Measurements from ENCODE around the gene LCN6.
A peak's percentile ranks its signal among the peaks of the same experiment; 100 is the strongest.
"Not testable (repeated sequence)": the region's sequence is repeated elsewhere in the genome, so short reads cannot be mapped to it uniquely, and the experiment has no call there.

The LCN6 gene

DNA sequence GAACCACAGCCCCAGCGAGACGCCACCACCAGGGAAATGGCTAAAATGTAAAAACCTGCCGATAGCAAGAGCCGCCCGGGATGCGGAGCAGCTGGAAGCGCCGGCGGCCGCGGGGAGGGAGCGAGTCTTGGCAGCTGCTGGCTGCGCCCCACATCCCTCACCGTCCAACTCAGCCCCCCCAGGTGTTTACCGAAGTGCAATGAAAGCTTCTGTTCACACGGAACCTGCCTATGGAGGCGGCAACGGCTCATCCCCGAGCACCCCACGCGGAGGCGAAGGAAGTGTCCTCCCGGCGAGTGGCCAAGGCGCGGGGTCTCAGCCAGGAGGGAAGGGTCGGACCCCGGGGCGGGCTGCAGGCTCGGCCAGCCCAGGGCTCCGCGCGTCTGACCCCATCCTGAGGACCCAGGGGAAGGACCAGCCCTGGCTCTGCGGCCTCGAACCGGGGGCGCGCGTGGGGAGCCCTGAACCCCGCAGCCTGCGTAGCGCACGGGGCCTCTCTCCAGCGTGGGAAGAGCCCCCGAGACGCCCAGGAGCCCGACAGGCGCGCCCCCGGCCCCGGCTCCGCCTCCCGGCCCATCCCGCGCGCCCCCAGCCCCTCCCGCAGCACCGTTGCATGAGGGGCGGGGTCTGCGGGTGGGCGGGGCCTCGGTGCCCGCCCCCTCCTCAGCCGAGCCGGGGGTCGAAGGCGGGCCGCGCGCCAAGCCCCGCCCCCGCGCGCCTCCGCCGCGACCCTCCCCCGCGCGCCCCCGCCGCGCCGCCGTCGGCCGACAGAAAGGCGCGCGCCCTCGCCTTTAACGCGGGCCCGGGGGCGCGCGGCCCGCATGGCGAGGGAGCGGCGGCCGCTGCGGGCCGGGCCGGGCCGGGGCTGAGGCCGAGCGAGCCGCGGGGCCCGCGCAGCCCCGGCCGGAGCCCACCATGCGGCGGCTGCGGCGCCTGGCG is 36.3 kb downstream of the LCN6 start, which contains the start of gene DIPK1B:
DIPK1B (plus strand) TSS at position 822 of the 939 bp plus-strand sequence; CDS start at position 916, 94 bp downstream.
- TF ChIP-seq, protein P1, sequence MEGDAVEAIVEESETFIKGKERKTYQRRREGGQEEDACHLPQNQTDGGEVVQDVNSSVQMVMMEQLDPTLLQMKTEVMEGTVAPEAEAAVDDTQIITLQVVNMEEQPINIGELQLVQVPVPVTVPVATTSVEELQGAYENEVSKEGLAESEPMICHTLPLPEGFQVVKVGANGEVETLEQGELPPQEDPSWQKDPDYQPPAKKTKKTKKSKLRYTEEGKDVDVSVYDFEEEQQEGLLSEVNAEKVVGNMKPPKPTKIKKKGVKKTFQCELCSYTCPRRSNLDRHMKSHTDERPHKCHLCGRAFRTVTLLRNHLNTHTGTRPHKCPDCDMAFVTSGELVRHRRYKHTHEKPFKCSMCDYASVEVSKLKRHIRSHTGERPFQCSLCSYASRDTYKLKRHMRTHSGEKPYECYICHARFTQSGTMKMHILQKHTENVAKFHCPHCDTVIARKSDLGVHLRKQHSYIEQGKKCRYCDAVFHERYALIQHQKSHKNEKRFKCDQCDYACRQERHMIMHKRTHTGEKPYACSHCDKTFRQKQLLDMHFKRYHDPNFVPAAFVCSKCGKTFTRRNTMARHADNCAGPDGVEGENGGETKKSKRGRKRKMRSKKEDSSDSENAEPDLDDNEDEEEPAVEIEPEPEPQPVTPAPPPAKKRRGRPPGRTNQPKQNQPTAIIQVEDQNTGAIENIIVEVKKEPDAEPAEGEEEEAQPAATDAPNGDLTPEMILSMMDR (conservative IDR thresholded peaks at IDR 0.05; ENCODE audit: low read length), result no peak
- no peak for DNase-seq (ENCODE audit: low read depth)
- no peak within 1 kb of the TSS for H3K4me3 ChIP-seq (ENCODE audit: low read length)

DNA sequence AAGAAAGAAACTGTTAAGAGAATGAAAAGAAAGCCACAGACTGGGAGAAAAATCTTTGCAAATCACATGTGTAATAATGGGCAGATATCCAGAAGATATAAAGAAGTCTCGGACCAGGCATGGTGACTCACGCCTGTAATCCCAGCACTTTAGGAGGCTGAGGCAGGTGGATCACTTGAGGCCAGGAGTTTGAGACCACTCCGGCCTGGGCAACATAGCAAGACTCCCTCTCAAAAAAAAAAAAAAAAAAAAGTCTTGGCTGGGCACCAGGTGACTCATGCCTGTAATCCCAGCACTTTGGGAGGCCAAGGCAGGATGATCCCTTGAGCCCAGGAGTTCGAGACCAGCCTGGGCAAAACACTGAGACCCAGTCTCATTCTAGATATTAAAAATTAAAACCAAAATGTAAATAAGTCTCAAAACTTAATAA is 37.1 kb downstream of the LCN6 start:
- peak; percentile 48 for DNase-seq (ENCODE audit: low read depth)
- H3K4me3 ChIP-seq (ENCODE audit: low read length), result not testable (repeated sequence)

DNA sequence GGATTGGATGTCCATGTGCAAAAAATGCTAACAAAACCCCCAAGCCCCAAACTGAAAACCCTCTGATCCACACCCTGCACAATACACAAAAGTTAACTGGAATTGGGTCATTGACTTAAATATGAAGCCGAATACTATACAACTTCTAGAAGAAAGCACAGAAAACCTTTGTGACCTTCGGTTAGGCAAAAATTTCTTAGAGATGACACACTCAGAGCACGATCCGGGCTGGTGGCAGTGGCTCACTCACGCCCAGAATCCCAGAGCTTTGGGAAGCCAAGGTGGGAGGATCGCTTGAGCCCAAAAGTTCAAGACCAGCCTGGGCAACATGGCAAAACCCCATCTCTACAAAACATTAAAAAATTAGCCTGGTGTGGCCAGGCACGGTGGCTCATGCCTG is 37.8 kb downstream of the LCN6 start:
- TF ChIP-seq, protein P1 (conservative IDR thresholded peaks at IDR 0.05; ENCODE audit: low read length), result no peak
- H3K4me3 ChIP-seq (ENCODE audit: low read length), result no peak overlapping the region
- DNase-seq (ENCODE audit: low read depth), result no peak

DNA sequence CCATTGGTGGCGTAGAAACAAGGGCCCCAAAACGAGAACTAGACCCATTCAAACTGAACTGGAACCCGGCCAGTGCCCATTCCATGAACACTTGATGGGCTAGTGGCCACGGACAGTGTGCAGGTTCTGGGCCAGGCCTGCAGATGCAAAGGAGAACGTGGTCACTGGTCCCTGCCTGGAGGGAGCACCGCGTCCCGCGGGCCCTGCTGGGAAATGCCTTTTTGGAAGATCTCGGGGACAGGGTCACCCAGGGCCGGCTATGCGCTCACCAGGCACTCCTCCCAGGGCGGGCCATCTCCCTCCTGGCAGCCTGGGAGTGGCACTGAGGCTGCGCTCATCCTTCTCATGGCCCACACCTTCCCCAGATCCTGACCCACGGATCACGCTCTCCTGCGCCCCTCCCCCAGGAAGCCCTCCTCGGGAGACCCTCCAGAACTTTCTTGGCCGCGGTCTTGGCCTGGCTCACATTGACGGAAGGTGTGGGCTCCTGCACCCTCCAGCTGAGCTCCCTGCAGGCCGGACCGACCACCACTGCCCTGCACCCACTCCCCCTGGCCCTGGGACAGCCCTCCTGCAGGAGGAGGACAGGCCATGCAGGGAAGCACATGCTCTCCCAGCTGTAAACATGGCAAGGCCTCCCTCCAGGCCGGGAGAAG is 38.7 kb downstream of the LCN6 start:
- TF ChIP-seq, protein P1 (conservative IDR thresholded peaks at IDR 0.05; ENCODE audit: low read length), result no peak
- H3K4me3 ChIP-seq (ENCODE audit: low read length), result no peak overlapping the region
- no peak for DNase-seq (ENCODE audit: low read depth)

DNA sequence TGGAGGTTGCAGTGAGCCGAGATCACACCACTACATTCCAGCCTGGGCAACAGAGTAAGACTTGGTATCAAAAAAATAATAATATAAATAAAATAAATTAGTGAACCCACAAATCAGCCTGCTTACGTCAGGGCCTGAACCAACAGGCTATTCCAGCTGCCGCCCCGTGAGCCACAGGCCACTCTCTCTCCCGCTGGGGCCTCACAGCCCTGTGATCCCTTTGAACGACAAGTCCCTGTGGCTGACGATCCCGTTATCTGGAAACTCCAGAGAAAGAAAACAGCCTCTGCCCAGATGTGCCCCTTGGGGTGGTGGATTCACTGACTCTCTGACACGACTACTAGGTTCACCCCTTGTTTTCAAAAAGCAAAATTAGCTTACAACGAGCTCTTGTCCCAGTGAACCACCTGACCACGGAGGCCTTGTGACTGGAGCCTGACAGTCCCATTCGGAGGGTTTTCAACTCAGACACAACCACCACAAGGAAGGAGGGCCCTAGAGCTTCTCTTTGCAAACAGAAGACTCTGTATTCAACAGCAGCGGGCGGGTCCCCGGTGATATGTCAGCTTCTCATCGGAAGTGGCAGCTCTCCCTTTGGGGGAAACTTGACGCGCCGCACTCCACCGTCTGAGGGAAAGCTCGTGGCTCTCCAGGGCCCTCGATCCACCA is 40.3 kb downstream of the LCN6 start:
- no peak for DNase-seq (ENCODE audit: low read depth)
- TF ChIP-seq, protein P1 (conservative IDR thresholded peaks at IDR 0.05; ENCODE audit: low read length), result no peak
- H3K4me3 ChIP-seq (ENCODE audit: low read length), result no peak overlapping the region

DNA sequence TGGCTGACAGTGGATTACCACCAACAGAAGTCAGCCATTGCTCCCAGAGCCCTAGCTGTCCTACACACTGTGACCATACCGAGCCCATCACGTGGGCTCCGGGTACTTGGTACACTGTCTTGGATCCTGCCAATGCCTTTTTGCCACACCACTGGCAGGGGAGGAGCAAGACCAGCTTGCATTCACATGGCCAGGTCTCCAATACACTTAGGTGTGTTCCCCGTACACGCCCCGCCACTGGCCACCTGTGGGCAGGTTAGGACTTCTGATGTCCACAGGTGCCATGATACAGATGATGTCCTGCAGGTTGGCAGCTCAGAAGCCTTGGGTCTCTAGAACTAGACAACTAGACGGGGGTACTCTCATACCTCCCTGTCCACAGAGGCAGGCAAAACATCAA is 41.3 kb downstream of the LCN6 start:
- no peak for DNase-seq (ENCODE audit: low read depth)
- TF ChIP-seq, protein P1 (conservative IDR thresholded peaks at IDR 0.05; ENCODE audit: low read length), result no peak
- no peak overlapping the region for H3K4me3 ChIP-seq (ENCODE audit: low read length)

DNA sequence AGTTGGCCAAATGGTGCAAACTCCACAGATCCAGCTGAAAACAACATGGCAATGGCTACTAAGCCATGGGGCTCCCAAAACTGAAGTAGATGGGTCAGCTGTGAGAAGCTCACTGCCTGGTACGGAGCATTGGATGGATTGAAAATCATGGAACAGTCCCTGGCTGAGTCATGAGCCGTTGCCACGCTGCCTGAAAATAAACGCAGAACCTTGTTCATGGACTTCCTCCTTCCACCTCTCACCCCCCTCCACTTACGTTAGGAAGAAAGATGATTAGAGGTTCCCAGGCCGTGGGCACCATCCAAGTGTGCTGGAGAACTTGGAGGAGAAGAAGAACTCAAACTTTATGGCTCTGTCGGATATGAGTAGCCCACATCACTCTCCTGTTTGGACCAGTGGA is 42.8 kb downstream of the LCN6 start:
- no peak for DNase-seq (ENCODE audit: low read depth)
- H3K4me3 ChIP-seq (ENCODE audit: low read length), result no peak overlapping the region
- TF ChIP-seq, protein P1 (conservative IDR thresholded peaks at IDR 0.05; ENCODE audit: low read length), result no peak

DNA sequence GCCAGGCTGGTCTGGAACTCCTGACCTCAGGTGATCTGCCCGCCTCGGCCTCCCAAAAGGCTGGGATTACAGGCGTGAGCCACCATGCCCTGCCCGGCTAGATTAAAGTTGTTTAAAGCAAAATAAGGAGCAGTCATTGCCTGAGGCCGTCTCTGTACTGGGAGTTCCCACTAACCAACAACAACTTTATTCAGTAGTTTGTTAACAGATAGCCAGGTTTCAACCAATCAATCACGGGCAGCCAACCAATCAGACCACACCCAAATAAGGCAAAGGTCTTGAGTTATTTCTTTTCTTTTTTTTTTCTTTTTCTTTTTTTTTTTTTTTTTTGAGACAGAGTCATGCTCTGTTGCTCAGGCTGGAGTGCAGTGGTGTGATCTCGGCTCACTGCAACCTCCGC is 43.6 kb downstream of the LCN6 start:
- not testable (repeated sequence) for H3K4me3 ChIP-seq (ENCODE audit: low read length); DNase-seq (ENCODE audit: low read depth)

All from AG10803 (cell line).